GM12875 (cell line): Measurements from ENCODE around the gene KLC3.

Experiments used
- H3K4me3 ChIP-seq: one replicate; pipeline ENCODE4 v1.5.1; 2011; ENCODE audit warnings: low read depth, low read length, control low read depth
- CTCF ChIP-seq: IDR thresholded peaks from 2 replicates; pipeline ENCODE4 v1.5.1; 2011; ENCODE audit warnings: low read depth, mild to moderate bottlenecking, control low read depth, inconsistent platforms, low read length, moderate library complexity, borderline replicate concordance; ENCODE audit not compliant: insufficient read depth

KLC3 gene

GRCh38 chr19:45358213-45358792 is 17.8 kb downstream of the KLC3 start:
- no peak overlapping the region for H3K4me3 ChIP-seq

GRCh38 chr19:45361608-45362007 is 21.1 kb downstream of the KLC3 start:
- TF ChIP-seq CTCF, result no peak
- no peak overlapping the region for H3K4me3 ChIP-seq

More at GRCh38 chr19:45358213-45358792, 17.8 kb downstream of the KLC3 start:
- no peak for TF ChIP-seq CTCF

GRCh38 chr19:45362291-45362690 is 21.7 kb downstream of the KLC3 start:
- no peak overlapping the region for H3K4me3 ChIP-seq
- no peak for TF ChIP-seq CTCF

GRCh38 chr19:45363861-45364459 is 23.4 kb downstream of the KLC3 start:
- H3K4me3 ChIP-seq, result no peak overlapping the region
- TF ChIP-seq CTCF, result no peak

GRCh38 chr19:45364696-45365095 is 24.1 kb downstream of the KLC3 start:
- no peak overlapping the region for H3K4me3 ChIP-seq
- no peak for TF ChIP-seq CTCF

- no peak for TF ChIP-seq CTCF
- no peak overlapping the region for H3K4me3 ChIP-seq
Observed at GRCh38 chr19:45368127-45368526, 27.6 kb downstream of the KLC3 start.

GRCh38 chr19:45368737-45369340 is 28.3 kb downstream of the KLC3 start:
- no peak for TF ChIP-seq CTCF
- H3K4me3 ChIP-seq, result no peak overlapping the region
